Thyroid gland (tissue), 4 donors: ENCODE data around the gene KIF27. TPM values are rescaled to one million over a fixed set of nuclear protein-coding genes. Genes with fewer than 3 reads are reported as not detected.
A peak's percentile ranks its signal among the peaks of the same experiment; 100 is the strongest.
"Not testable (repeated sequence)": the region's sequence is repeated elsewhere in the genome, so short reads cannot be mapped to it uniquely, and the experiment has no call there.

ENCODE experiments used
- DNase-seq, 2 donors: peaks; one replicate each; pipeline ENCODE4 v3.0.0-alpha.2; 2019
- H3K27ac ChIP-seq, 3 donors: fragments of 200-600 bp; sonication (generic); 1 replicate in 2 of 3; 2 replicates in 1 of 3; pipeline ENCODE4 v1.5.1; 2016 to 2019; ENCODE audit warnings: mild to moderate bottlenecking in 1 of 3, moderate library complexity in 1 of 3
- H3K27me3 ChIP-seq: fragments of 200-600 bp; sonication (generic); one replicate; pipeline ENCODE4 v1.5.1; 2019
- H3K36me3 ChIP-seq, 2 donors: fragments of 200-600 bp; sonication (generic); one replicate each; pipeline ENCODE4 v1.5.1; 2016 to 2019
- H3K4me1 ChIP-seq, 2 donors: fragments of 200-600 bp; sonication (generic); one replicate each; pipeline ENCODE4 v1.5.1; 2017 to 2019
- H3K4me3 ChIP-seq, 3 donors: fragments of 200-600 bp; sonication (generic); replicated peaks in 1 of 3; 1 replicate in 2 of 3; 2 replicates in 1 of 3; pipeline ENCODE4 v1.5.1; 2016; ENCODE audit warnings: mild to moderate bottlenecking in 1 of 3
- H3K9me3 ChIP-seq: fragments of 200-600 bp; sonication (generic); one replicate; pipeline ENCODE4 v1.5.1; 2017
- CTCF ChIP-seq, 6 experiments: fragments of 200-600 bp in 3 of 6; fragments of 450-650 bp in 3 of 6; sonication (generic) in 3 of 6; IDR thresholded peaks; one replicate each; pipeline ENCODE4 v1.5.1; 2016 to 2019; ENCODE audit warnings: antibody characterized with exemption in 6 of 6, mild to moderate bottlenecking in 2 of 6, inconsistent platforms in 1 of 6, moderate library complexity in 1 of 6
- POLR2A ChIP-seq, 2 donors: fragments of 450-650 bp; IDR thresholded peaks; one replicate each; pipeline ENCODE4 v1.6.1; 2017; ENCODE audit warnings: antibody characterized with exemption in 2 of 2, mild to moderate bottlenecking in 2 of 2, moderate library complexity in 1 of 2
- WGBS, 2 donors: methylation state at CpG; one replicate each; pipeline ENCODE4 v1.1.5; 2017; 5-methylcytosine and 5-hydroxymethylcytosine counted together
- intact Hi-C: fragments of 100-400 bp; cut with DNase I; formaldehyde crosslinking; loops from one replicate; pipeline ENCODE4 v1.15.1; 2023
- total RNA-seq, 4 donors: library from RNA; depleted of rRNA; stranded (reverse); fragments of >200 nt; gene quantifications; one replicate each; pipeline ENCODE4 v1.2.3, GENCODE V29; 2016

The KIF27 gene
- total RNA-seq, 4 donors from 2014 or later, result 17.6 to 28.2 (median 19.2) TPM

- intact Hi-C loops, result no loop called here
- WGBS, 2 donors, result 2 to 3% methylated on average over 14 to 16 of the region's 16 CpGs
These were observed 734 bp downstream of the KIF27 start for GRCh38 chr9:83920469-83920926.

GRCh38 chr9:83919111-83919510, 2.1 kb downstream of the KIF27 start:
- no peak for TF ChIP-seq CTCF (IDR thresholded peaks at IDR 0.05)
- no peak for TF ChIP-seq POLR2A (IDR thresholded peaks at IDR 0.05)
- intact Hi-C loops, result no loop called here
- no peak for DNase-seq
- no peaks in the 10 kb centered on the region for H3K9me3 ChIP-seq
- WGBS, 2 donors, result 96 to 100% methylated on average over 1 of the region's 1 CpG
- no peaks in the 10 kb centered on the region for H3K27me3 ChIP-seq
- H3K27ac ChIP-seq, result no peak overlapping the region
- no peak overlapping the region for H3K4me3 ChIP-seq
- peaks cover 9 to 16% of the 10 kb centered on the region in 2 donors for H3K4me1 ChIP-seq
- no peaks in the 10 kb centered on the region for H3K36me3 ChIP-seq

More at GRCh38 chr9:83920469-83920926, 734 bp downstream of the KIF27 start:
- peak overlapping the region; percentile 93 to 99 (median 98) for H3K27ac ChIP-seq
- TF ChIP-seq CTCF (IDR thresholded peaks at IDR 0.05) (peak in 2 of 6 experiments; percentile 33 to 42), POLR2A (IDR thresholded peaks at IDR 0.05) (no peak)
- H3K4me3 ChIP-seq, result peak overlapping the region; percentile 5 to 94 (median 52)
- peak; percentile 74 to 79 for DNase-seq
- no peaks in the 10 kb centered on the region for H3K27me3 ChIP-seq
- H3K36me3 ChIP-seq, result no peaks in the 10 kb centered on the region
- H3K9me3 ChIP-seq, result no peaks in the 10 kb centered on the region
- H3K4me1 ChIP-seq, result peaks cover 9 to 16% of the 10 kb centered on the region in 2 donors

GRCh38 chr9:83912194-83912593, 9.0 kb downstream of the KIF27 start:
- intact Hi-C loops, result loop anchor here (5.0 kb wide), 1 partner anchor 290 kb away; the partner anchor contains the start of gene IDNK

GRCh38 chr9:83906144-83906543, 15.1 kb downstream of the KIF27 start:
- no peak for TF ChIP-seq CTCF (IDR thresholded peaks at IDR 0.05)
- no peak for TF ChIP-seq POLR2A (IDR thresholded peaks at IDR 0.05)
- peaks cover 0 to 3% of the 10 kb centered on the region in 2 donors for H3K4me1 ChIP-seq
- intact Hi-C loops, result no loop called here

More at GRCh38 chr9:83912194-83912593, 9.0 kb downstream of the KIF27 start:
- not testable (repeated sequence) for DNase-seq, H3K27ac ChIP-seq, H3K9me3 ChIP-seq, H3K36me3 ChIP-seq, H3K4me3 ChIP-seq, H3K4me1 ChIP-seq, H3K27me3 ChIP-seq
- 31 to 36% methylated on average over 3 of the region's 3 CpGs for WGBS, 2 donors
- peak in 4 of 6 experiments; percentile 22 to 63 (median 45) for TF ChIP-seq CTCF (IDR thresholded peaks at IDR 0.05)

GRCh38 chr9:83900615-83901014, 20.6 kb downstream of the KIF27 start:
- 84 to 95% methylated on average over 5 of the region's 5 CpGs for WGBS, 2 donors
- H3K36me3 ChIP-seq, H3K4me1 ChIP-seq, H3K27me3 ChIP-seq, H3K9me3 ChIP-seq, H3K4me3 ChIP-seq, intact Hi-C loops, DNase-seq, H3K27ac ChIP-seq: not testable (repeated sequence)

More at GRCh38 chr9:83906144-83906543, 15.1 kb downstream of the KIF27 start:
- Histone ChIP-seq H3K36me3 (no peaks in the 10 kb centered on the region), H3K27ac (no peak overlapping the region), H3K27me3 (no peaks in the 10 kb centered on the region), H3K4me3 (no peak overlapping the region), H3K9me3 (no peaks in the 10 kb centered on the region)
- no peak for DNase-seq

GRCh38 chr9:83894301-83894700, 26.9 kb downstream of the KIF27 start:
- H3K27me3 ChIP-seq, result not testable (repeated sequence)
- 89 to 94% methylated on average over 2 of the region's 2 CpGs for WGBS, 2 donors

GRCh38 chr9:83886498-83886897, 34.7 kb downstream of the KIF27 start:
- H3K4me3 ChIP-seq, H3K27ac ChIP-seq, H3K36me3 ChIP-seq, H3K27me3 ChIP-seq, H3K4me1 ChIP-seq, intact Hi-C loops, H3K9me3 ChIP-seq, DNase-seq: not testable (repeated sequence)
- 97% methylated on average over 2 of the region's 2 CpGs for WGBS, 2 donors

More at GRCh38 chr9:83894301-83894700, 26.9 kb downstream of the KIF27 start:
- H3K4me3 ChIP-seq, DNase-seq, H3K9me3 ChIP-seq, H3K27ac ChIP-seq, H3K4me1 ChIP-seq, intact Hi-C loops, H3K36me3 ChIP-seq: not testable (repeated sequence)

- DNase-seq, H3K27ac ChIP-seq, H3K36me3 ChIP-seq, intact Hi-C loops, H3K9me3 ChIP-seq, H3K4me1 ChIP-seq, H3K4me3 ChIP-seq, H3K27me3 ChIP-seq: not testable (repeated sequence)
- 85 to 87% methylated on average over 3 of the region's 3 CpGs for WGBS, 2 donors
These were observed 35.5 kb downstream of the KIF27 start for GRCh38 chr9:83885559-83886240.
